ENCODE measurements around the gene SULT1A2.

DNA sequence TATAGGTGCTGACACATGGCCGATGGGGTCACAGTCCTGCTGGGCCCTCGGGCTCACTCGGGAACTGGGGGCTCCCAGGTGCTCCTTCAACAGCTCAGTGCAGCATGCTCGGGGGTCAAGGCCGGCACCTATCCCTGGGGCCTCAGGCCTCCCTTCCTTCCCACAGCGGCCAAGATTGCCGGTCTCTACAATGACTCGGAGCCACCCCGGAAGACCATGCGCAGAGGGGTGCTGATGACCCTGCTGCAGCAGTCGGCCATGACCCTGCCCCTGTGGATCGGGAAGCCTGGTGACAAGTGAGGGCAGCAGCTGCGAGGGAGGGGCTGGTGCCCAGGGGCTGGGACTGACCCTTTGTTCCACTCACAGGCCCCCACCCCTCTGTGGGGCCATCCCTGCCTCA, 6.9 kb downstream of the SULT1A2 start:
- TF ChIP-seq, protein P1, sequence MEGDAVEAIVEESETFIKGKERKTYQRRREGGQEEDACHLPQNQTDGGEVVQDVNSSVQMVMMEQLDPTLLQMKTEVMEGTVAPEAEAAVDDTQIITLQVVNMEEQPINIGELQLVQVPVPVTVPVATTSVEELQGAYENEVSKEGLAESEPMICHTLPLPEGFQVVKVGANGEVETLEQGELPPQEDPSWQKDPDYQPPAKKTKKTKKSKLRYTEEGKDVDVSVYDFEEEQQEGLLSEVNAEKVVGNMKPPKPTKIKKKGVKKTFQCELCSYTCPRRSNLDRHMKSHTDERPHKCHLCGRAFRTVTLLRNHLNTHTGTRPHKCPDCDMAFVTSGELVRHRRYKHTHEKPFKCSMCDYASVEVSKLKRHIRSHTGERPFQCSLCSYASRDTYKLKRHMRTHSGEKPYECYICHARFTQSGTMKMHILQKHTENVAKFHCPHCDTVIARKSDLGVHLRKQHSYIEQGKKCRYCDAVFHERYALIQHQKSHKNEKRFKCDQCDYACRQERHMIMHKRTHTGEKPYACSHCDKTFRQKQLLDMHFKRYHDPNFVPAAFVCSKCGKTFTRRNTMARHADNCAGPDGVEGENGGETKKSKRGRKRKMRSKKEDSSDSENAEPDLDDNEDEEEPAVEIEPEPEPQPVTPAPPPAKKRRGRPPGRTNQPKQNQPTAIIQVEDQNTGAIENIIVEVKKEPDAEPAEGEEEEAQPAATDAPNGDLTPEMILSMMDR (IDR thresholded peaks at IDR 0.05): no peak
- TF ChIP-seq POLR2A (IDR thresholded peaks at IDR 0.05): no peak

All from vagina (tissue), 2 donors.